HG03521 (cell line): Measurements from ENCODE around the gene TRIM52.
"Not testable (repeated sequence)": the region's sequence is repeated elsewhere in the genome, so short reads cannot be mapped to it uniquely, and the experiment has no call there.

ENCODE experiments used
- ATAC-seq: cut with Tn5 transposase; IDR thresholded peaks from one replicate; pipeline ENCODE4 v1.9.1; 2021; ENCODE audit warnings: mild to moderate bottlenecking, moderate library complexity; ENCODE audit not compliant: unreplicated experiment

Gene TRIM52

GRCh38 chr5:181217111-181217802, 43.7 kb downstream of the TRIM52 start:
- ATAC-seq, result no peak

GRCh38 chr5:181215997-181216989, 44.6 kb downstream of the TRIM52 start:
- no peak for ATAC-seq

DNA sequence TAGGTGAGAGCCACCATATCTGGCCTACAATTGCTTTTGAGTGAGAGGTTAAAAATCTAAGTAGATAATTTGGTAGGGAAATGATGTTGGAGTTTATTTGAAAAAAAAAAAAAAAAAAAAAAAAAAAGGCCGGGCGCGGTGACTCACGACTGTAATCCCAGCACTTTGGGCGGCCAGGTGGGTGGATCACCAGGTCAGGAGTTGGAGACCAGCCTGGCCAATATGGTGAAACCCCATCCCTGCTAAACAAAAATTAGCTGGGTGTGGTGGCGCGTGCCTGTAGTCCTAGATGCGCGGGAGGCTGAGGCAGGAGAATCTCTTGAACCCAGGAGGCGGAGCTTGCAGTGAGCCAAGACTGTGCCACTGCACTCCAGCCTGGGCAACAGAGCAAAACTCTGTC, 46.7 kb downstream of the TRIM52 start:
- not testable (repeated sequence) for ATAC-seq

DNA sequence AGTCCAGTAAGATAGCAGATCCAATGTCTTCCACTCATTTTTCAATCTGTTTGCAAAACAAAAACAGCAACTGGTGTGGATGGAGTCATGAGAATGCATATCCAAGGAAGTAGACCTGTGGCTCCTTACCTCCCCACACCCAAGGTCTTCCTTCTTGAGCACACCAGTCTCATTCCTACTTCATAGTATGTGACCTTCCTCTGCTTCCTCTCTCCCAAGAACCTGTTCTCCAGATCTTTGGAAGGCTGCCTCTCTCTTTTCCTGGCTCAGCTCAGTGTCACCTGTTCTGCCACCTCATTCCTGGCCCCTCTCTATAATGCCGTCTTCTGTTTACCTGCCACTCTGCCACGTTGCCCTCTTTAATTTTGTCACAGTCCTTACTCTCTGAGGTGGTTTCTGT, 48.0 kb downstream of the TRIM52 start:
- ATAC-seq, result no peak

- ATAC-seq, result no peak
Measured at GRCh38 chr5:181212080-181212479, 48.9 kb downstream of the TRIM52 start.

DNA sequence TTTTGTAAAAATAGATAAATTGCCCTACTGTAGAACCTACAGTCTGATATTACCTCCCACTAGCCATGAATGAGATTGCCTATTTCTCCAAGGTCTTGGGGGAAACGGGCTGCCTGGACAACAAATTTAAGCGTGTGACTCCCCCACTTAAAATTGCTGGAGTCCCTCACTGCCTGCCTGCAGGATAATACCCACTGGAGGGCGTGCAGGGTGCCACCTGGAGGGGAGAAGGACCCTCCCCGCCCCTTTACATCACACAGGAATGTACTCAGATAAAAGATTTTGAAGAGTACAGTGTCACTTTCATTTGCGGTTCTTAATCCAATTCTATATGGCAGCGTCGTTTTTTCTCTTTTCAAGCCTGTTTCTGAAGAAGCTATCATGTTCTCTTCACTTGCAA, 49.7 kb downstream of the TRIM52 start:
- no peak for ATAC-seq

GRCh38 chr5:181210698-181211097, 50.2 kb downstream of the TRIM52 start:
- ATAC-seq, result not testable (repeated sequence)

GRCh38 chr5:181210148-181210547, 50.8 kb downstream of the TRIM52 start:
- ATAC-seq, result not testable (repeated sequence)

GRCh38 chr5:181209006-181209405, 51.9 kb downstream of the TRIM52 start:
- not testable (repeated sequence) for ATAC-seq

DNA sequence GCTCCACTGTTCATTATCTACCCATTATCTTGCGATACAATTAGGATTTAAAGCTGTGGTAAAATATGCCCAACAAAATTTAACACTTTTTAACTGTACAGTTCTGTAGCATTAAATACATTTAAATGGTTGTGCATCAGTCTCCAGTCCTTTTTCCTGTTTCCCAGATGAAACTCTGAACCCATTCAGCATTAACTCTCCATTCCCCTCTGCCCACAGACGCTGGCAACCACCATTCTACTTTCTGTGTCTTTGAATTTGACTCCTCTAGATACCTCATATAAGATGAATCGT, 53.0 kb downstream of the TRIM52 start:
- ATAC-seq, result no peak

- ATAC-seq, result no peak
Measured at GRCh38 chr5:181207214-181207959, 53.6 kb downstream of the TRIM52 start.

DNA sequence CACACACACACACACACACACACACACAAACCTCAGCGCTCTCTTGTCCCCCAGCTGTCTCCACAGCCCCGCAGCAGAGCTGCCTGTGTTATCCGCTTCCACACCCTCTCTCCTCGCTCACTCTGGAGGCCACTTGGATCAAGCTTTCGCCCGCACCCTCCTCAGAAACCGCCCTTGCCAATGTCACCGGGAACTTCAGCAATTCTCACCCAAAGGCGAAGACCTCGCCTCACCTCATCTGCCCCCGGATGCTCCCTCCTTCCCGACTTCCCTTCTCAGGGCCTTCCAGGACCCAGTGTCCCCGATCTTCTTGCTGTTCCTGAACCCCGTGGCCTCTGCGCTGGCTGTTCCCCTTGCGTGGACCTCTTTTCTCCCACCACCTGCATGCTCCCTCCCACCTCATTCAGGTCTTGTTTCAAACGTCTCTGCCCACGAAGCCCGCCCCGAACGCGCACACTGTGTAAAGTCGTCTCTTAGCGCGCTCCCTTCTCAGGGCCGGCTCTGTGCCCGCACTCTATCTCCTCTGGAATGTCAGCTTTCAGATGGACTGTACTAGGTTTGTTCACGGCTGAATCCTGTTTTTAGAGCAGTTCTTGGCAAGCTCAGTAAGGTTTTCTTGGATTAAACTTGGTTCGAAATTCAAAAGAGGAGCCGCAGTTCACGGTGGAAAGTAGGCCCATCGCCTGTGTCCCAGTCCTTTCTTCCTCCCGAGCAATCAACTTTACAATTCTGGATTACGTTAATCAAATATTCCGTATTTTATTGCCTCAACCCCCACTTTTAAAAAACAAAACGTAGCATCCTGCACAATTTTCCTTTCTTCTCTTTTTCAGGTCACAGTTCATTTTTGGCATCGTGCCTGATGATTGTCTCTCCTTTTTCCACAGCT, 54.9 kb downstream of the TRIM52 start:
- no peak for ATAC-seq
